Gastrocnemius medialis (tissue), 4 donors: ENCODE results near the gene PRR20G. TPM values are rescaled to one million over a fixed set of nuclear protein-coding genes. Genes with fewer than 3 reads are reported as not detected.

ENCODE experiments used
- ATAC-seq, 2 donors: fragments of 150-250 bp; one replicate each; pipeline ENCODE4 v1.9.1; 2016
- DNase-seq, 2 donors: peaks; one replicate each; pipeline ENCODE4 v3.0.0-alpha.2; 2019
- H3K27ac ChIP-seq, 4 donors: fragments of 200-600 bp; sonication (generic); 1 replicate in 1 of 4; 2 replicates in 3 of 4; pipeline ENCODE4 v1.5.1; 2016 to 2018; ENCODE audit warnings: mild to moderate bottlenecking in 2 of 4, moderate library complexity in 1 of 4
- H3K27me3 ChIP-seq, 3 donors: fragments of 200-600 bp; sonication (generic) in 2 of 3; 1 replicate in 1 of 3; 2 replicates in 2 of 3; pipeline versions ENCODE4 v1.5.1 to v1.6.0; 2016 to 2019; ENCODE audit warnings: mild to moderate bottlenecking in 1 of 3, moderate library complexity in 1 of 3
- H3K36me3 ChIP-seq, 2 donors: fragments of 200-600 bp; sonication (generic) in 1 of 2; one replicate each; pipeline ENCODE4 v1.5.1; 2017 to 2018
- H3K4me1 ChIP-seq, 2 donors: fragments of 200-600 bp; sonication (generic) in 1 of 2; one replicate each; pipeline ENCODE4 v1.5.1; 2016 to 2017; ENCODE audit warnings: mild to moderate bottlenecking in 2 of 2
- H3K4me3 ChIP-seq, 4 donors: fragments of 200-600 bp; sonication (generic) in 3 of 4; 1 replicate in 1 of 4; 2 replicates in 3 of 4; pipeline ENCODE4 v1.5.1; 2016 to 2019; ENCODE audit warnings: mild to moderate bottlenecking in 2 of 4
- H3K9me3 ChIP-seq, 3 donors: fragments of 200-600 bp; sonication (generic) in 2 of 3; 1 replicate in 1 of 3; 2 replicates in 2 of 3; pipeline ENCODE4 v1.5.1; 2016 to 2019
- CTCF ChIP-seq, 5 experiments: fragments of 450-650 bp in 3 of 5; fragments of 200-600 bp in 2 of 5; sonication (generic) in 2 of 5; IDR thresholded peaks in 4 of 5; conservative IDR thresholded peaks in 1 of 5; 1 replicate in 4 of 5; 2 replicates in 1 of 5; pipeline ENCODE4 v1.5.1; 2016 to 2019; ENCODE audit warnings: antibody characterized with exemption in 5 of 5, mild to moderate bottlenecking in 3 of 5, moderate library complexity in 3 of 5
- POLR2A ChIP-seq, 2 donors: fragments of 450-650 bp; IDR thresholded peaks; one replicate each; pipeline ENCODE4 v1.6.1; 2017; ENCODE audit warnings: antibody characterized with exemption in 2 of 2, mild to moderate bottlenecking in 2 of 2, moderate library complexity in 2 of 2
- in situ Hi-C, 4 donors: fragments of 200-750 bp; cut with MboI; loops; one replicate each; pipeline versions ENCODE4 v1.15.0 to v1.8.0; 2017; ENCODE audit warnings: low sequenced_read_pairs in 4 of 4
- intact Hi-C: fragments of 100-400 bp; cut with DNase I; formaldehyde crosslinking; loops from one replicate; pipeline ENCODE4 v1.15.1; 2023; ENCODE audit warnings: low total_unique reads
- total RNA-seq, 4 donors: library from RNA; depleted of rRNA; stranded (reverse); fragments of >200 nt; gene quantifications; one replicate each; pipeline versions ENCODE4 v1.1.0 to v1.2.3, GENCODE V29; 2016

PRR20G gene
- total RNA-seq, 4 donors from 2014 or later, result not detected

- intact Hi-C loops, result no loop called here
- Histone ChIP-seq H3K9me3 (no peaks in the 10 kb centered on the region), H3K4me3 (no peak overlapping the region), H3K4me1 (no peaks in the 10 kb centered on the region), H3K27me3 (no peaks in the 10 kb centered on the region), H3K27ac (no peak overlapping the region), H3K36me3 (no peaks in the 10 kb centered on the region)
- ATAC-seq (peak in 1 of 2 donors; percentile 33), DNase-seq (peak in 1 of 2 donors; percentile 27)
- TF ChIP-seq POLR2A (IDR thresholded peaks at IDR 0.05) (no peak), CTCF (IDR thresholded peaks at IDR 0.05 in 4 of 5, conservative IDR thresholded peaks at IDR 0.05 in 1 of 5) (no peak)
- in situ Hi-C loops, result no loop called here
These were observed 37.2 kb upstream of the PRR20G start for GRCh38 chr3:127324913-127325628.

DNA sequence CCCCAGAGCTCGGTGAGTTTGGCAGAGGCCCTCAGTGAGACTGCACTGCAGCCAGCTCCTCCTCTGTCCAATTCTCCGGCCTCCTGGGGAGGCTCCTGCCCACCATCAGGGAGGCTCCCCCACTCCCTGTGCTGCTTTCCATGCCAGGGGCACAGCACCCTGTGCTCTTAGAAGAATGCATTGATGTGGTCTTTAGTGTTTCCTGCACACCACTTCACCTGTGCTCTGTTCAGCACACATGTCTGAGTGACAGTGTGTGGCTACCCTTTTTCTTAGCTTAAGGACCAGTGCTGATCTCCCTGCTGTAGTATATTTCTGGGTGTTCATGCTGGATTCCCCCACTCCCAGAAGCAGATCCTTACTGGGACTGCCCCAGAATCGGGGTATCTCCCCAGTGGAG lies 36.2 kb upstream of the PRR20G start:
- Histone ChIP-seq H3K27ac (no peak overlapping the region), H3K4me3 (no peak overlapping the region), H3K4me1 (no peaks in the 10 kb centered on the region), H3K27me3 (no peaks in the 10 kb centered on the region), H3K9me3 (no peaks in the 10 kb centered on the region), H3K36me3 (no peaks in the 10 kb centered on the region)
- intact Hi-C loops (no loop called here), in situ Hi-C loops (no loop called here)
- TF ChIP-seq CTCF (IDR thresholded peaks at IDR 0.05 in 4 of 5, conservative IDR thresholded peaks at IDR 0.05 in 1 of 5) (no peak), POLR2A (IDR thresholded peaks at IDR 0.05) (no peak)
- no peak for DNase-seq
- ATAC-seq, result no peak

DNA sequence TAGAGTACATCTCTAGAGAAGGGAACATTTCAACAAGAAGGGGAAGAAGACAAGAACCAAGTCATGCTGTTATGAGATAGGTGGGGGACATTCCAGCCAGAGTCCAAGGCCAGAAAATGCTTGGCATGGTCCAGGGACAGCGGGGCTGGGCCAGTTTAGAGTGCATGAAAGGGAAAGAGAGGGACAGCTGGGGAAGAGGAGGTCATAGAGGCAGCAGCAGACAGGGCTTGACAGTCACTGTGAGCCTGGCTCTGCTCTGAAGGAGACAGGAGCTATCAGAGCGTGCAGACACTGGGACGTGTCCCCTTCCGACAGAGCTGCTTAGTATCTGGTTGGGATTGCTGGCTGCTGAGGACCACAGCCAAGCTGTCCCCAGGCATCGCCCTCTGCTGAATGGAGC lies 35.7 kb upstream of the PRR20G start:
- DNase-seq, result no peak
- no peaks in the 10 kb centered on the region for H3K36me3 ChIP-seq
- no peaks in the 10 kb centered on the region for H3K4me1 ChIP-seq
- TF ChIP-seq CTCF (IDR thresholded peaks at IDR 0.05 in 4 of 5, conservative IDR thresholded peaks at IDR 0.05 in 1 of 5) (no peak), POLR2A (IDR thresholded peaks at IDR 0.05) (no peak)
- in situ Hi-C loops (no loop called here), intact Hi-C loops (no loop called here)
- H3K9me3 ChIP-seq, result no peaks in the 10 kb centered on the region
- no peaks in the 10 kb centered on the region for H3K27me3 ChIP-seq
- H3K4me3 ChIP-seq, result no peak overlapping the region
- no peak overlapping the region for H3K27ac ChIP-seq
- no peak for ATAC-seq

DNA sequence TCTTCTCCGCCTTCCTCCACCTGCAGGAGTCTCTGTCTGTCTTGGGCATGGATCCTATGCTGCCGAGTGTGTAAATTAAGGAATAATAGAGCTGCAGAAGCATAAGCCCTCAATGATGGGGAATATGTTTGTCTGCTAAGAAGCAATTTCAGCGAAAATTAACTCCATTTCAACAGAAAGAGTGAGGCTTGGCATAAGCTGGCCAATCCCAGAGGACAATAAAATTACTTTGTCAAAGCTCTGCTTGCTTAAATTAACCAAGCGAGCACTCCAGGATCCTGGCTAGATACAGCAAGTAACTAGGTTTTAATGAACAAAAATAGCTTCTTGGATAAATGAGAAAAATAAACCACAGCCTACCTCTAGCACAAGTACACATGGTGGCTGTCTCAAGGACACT lies 33.5 kb upstream of the PRR20G start:
- H3K4me1 ChIP-seq, result peaks cover 3% of the 10 kb centered on the region in 2 donors
- in situ Hi-C loops (no loop called here), intact Hi-C loops (no loop called here)
- H3K27ac ChIP-seq, result no peak overlapping the region
- ATAC-seq, result no peak
- no peaks in the 10 kb centered on the region for H3K36me3 ChIP-seq
- TF ChIP-seq CTCF (IDR thresholded peaks at IDR 0.05 in 4 of 5, conservative IDR thresholded peaks at IDR 0.05 in 1 of 5), result no peak
- TF ChIP-seq POLR2A (IDR thresholded peaks at IDR 0.05), result no peak
- H3K27me3 ChIP-seq, result no peaks in the 10 kb centered on the region
- H3K9me3 ChIP-seq, result no peaks in the 10 kb centered on the region
- no peak overlapping the region for H3K4me3 ChIP-seq
- DNase-seq, result no peak
